HepG2 (cell line): ENCODE measurements around the gene LSM14B. TPM values are rescaled to one million over a fixed set of nuclear protein-coding genes. Genes with fewer than 3 reads are reported as not detected.

Experiments
- HNRNPK ChIP-seq: fragments of 200-400 bp; formaldehyde crosslinking; IDR thresholded peaks from 2 replicates; pipeline ENCODE4 v1.6.1; 2018; ENCODE audit warnings: low read length, low read depth, moderate library complexity, mild to moderate bottlenecking; ENCODE audit not compliant: poor library complexity, severe bottlenecking
- TOPORS ChIP-seq: sonication (generic); formaldehyde crosslinking; IDR thresholded peaks from 2 replicates; pipeline ENCODE4 v1.8.0; 2023; ENCODE audit warnings: mild to moderate bottlenecking, missing genetic modification reagents
- ZFY ChIP-seq: sonication (generic); formaldehyde crosslinking; IDR thresholded peaks from 2 replicates; pipeline ENCODE4 v1.4.0; 2020; ENCODE audit warnings: missing genetic modification reagents
- ZNF136 ChIP-seq: sonication (generic); formaldehyde crosslinking; IDR thresholded peaks from 2 replicates; pipeline ENCODE4 v1.8.1; 2022; ENCODE audit warnings: low read depth, mild to moderate bottlenecking, moderate library complexity, missing genetic modification reagents
- ZNF432 ChIP-seq: sonication (generic); formaldehyde crosslinking; IDR thresholded peaks from 2 replicates; pipeline ENCODE4 v1.5.0; 2020; ENCODE audit warnings: missing genetic modification reagents, mild to moderate bottlenecking, borderline replicate concordance
- ZNF703 ChIP-seq: sonication (generic); formaldehyde crosslinking; IDR thresholded peaks from 2 replicates; pipeline ENCODE4 v1.5.1; 2020; ENCODE audit warnings: missing genetic modification reagents, mild to moderate bottlenecking, moderate library complexity, borderline replicate concordance
- ZNF777 ChIP-seq: sonication (generic); formaldehyde crosslinking; IDR thresholded peaks from 2 replicates; pipeline ENCODE4 v1.4.0; 2020; ENCODE audit warnings: missing genetic modification reagents
- polyA plus RNA-seq, 8 experiments: library from polyadenylated mRNA; depleted of rRNA in 3 of 8; stranded (reverse) in 7 of 8; unstranded in 1 of 8; fragments of >200 nt; fragmentation: Illumina TruSeq in 4 of 8; extraction: Trizol in 4 of 8; gene quantifications; 2 replicates each; pipeline versions ENCODE4 v1.2.1 to v1.2.3, GENCODE V29; 2011 to 2016; ENCODE audit warnings: low read depth in 4 of 8, missing spikeins in 1 of 8, mixed read lengths in 1 of 8; ENCODE audit not compliant: insufficient read depth in 1 of 8
- total RNA-seq, 5 experiments: library from RNA; depleted of rRNA; stranded (reverse); fragments of >200 nt; fragmentation: Illumina TruSeq; extraction: Trizol; gene quantifications; 2 replicates each; pipeline ENCODE4 v1.2.3, GENCODE V29; 2016; ENCODE audit warnings: low read depth in 1 of 5
- TF ChIP-seq, protein P1 (sequence below): sonication (generic); formaldehyde crosslinking; IDR thresholded peaks from 2 replicates; pipeline ENCODE4 v1.9.0; 2021; ENCODE audit warnings: missing genetic modification reagents, borderline replicate concordance
- TF ChIP-seq, protein P2 (sequence below): sonication (generic); formaldehyde crosslinking; IDR thresholded peaks from 2 replicates; pipeline ENCODE4 v1.5.0; 2020; ENCODE audit warnings: mild to moderate bottlenecking, missing genetic modification reagents, borderline replicate concordance
- TF ChIP-seq, protein P3 (sequence below): sonication (generic); formaldehyde crosslinking; IDR thresholded peaks from 2 replicates; pipeline ENCODE4 v1.4.0; 2020; ENCODE audit warnings: missing genetic modification reagents, borderline replicate concordance
- TF ChIP-seq, protein P4 (sequence below): sonication (generic); formaldehyde crosslinking; IDR thresholded peaks from 2 replicates; pipeline ENCODE4 v1.5.0; 2020; ENCODE audit warnings: mild to moderate bottlenecking, missing genetic modification reagents, borderline replicate concordance

The LSM14B gene
- total and polyA plus RNA-seq, 2 of the 13 experiments (the other 11 are each of a cell fraction or from before 2014, with no cell fraction given), result 43.3 to 79.2 TPM

DNA sequence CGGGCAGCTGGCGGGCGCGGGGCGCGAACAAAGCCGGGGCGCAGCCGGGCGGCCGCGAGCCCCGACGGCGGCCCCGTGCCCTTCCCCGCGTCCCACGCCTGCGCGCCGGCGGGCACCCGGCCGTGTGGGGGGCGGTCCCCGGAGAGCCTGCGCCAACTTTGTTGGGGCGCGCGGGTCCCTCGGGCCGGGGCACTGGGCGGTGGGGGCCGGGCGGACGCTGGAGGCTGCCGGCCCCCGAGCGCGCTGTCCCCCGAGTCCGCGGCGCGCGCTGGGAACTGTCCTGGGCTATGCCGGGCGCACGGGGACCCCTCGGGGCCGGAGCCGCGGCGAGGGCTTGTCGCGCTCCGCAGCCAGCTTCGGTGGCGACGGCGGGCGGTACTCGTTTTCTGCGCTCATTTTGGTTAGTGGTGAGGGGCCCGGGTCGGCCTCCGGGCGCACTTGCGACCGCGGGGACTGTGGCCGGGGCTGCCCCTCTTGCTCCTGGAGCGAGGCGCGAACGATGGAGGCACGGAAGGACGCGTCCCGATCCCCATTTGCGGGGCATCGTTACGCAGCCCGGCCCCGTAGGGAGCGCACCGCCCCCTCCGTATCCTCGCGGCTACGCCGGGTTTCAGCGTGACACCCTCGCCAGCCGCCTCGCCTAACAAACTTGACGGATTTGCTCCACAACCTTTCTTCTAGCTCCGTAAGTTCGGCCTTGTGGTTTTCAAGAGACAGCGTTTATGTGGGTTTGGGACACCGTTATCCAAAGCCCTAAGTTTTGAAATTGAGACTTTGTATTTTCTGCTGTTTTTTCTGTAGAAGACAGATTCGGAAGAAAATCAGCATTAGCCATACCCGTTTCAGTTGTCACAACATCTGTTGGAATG is 21.9 kb downstream of the LSM14B start (continued):
- TF ChIP-seq, protein P1, sequence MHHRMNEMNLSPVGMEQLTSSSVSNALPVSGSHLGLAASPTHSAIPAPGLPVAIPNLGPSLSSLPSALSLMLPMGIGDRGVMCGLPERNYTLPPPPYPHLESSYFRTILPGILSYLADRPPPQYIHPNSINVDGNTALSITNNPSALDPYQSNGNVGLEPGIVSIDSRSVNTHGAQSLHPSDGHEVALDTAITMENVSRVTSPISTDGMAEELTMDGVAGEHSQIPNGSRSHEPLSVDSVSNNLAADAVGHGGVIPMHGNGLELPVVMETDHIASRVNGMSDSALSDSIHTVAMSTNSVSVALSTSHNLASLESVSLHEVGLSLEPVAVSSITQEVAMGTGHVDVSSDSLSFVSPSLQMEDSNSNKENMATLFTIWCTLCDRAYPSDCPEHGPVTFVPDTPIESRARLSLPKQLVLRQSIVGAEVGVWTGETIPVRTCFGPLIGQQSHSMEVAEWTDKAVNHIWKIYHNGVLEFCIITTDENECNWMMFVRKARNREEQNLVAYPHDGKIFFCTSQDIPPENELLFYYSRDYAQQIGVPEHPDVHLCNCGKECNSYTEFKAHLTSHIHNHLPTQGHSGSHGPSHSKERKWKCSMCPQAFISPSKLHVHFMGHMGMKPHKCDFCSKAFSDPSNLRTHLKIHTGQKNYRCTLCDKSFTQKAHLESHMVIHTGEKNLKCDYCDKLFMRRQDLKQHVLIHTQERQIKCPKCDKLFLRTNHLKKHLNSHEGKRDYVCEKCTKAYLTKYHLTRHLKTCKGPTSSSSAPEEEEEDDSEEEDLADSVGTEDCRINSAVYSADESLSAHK (CRISPR knock-in tag), result no peak; the same call in 1 of the 2 replicates
- TF ChIP-seq, protein P2, sequence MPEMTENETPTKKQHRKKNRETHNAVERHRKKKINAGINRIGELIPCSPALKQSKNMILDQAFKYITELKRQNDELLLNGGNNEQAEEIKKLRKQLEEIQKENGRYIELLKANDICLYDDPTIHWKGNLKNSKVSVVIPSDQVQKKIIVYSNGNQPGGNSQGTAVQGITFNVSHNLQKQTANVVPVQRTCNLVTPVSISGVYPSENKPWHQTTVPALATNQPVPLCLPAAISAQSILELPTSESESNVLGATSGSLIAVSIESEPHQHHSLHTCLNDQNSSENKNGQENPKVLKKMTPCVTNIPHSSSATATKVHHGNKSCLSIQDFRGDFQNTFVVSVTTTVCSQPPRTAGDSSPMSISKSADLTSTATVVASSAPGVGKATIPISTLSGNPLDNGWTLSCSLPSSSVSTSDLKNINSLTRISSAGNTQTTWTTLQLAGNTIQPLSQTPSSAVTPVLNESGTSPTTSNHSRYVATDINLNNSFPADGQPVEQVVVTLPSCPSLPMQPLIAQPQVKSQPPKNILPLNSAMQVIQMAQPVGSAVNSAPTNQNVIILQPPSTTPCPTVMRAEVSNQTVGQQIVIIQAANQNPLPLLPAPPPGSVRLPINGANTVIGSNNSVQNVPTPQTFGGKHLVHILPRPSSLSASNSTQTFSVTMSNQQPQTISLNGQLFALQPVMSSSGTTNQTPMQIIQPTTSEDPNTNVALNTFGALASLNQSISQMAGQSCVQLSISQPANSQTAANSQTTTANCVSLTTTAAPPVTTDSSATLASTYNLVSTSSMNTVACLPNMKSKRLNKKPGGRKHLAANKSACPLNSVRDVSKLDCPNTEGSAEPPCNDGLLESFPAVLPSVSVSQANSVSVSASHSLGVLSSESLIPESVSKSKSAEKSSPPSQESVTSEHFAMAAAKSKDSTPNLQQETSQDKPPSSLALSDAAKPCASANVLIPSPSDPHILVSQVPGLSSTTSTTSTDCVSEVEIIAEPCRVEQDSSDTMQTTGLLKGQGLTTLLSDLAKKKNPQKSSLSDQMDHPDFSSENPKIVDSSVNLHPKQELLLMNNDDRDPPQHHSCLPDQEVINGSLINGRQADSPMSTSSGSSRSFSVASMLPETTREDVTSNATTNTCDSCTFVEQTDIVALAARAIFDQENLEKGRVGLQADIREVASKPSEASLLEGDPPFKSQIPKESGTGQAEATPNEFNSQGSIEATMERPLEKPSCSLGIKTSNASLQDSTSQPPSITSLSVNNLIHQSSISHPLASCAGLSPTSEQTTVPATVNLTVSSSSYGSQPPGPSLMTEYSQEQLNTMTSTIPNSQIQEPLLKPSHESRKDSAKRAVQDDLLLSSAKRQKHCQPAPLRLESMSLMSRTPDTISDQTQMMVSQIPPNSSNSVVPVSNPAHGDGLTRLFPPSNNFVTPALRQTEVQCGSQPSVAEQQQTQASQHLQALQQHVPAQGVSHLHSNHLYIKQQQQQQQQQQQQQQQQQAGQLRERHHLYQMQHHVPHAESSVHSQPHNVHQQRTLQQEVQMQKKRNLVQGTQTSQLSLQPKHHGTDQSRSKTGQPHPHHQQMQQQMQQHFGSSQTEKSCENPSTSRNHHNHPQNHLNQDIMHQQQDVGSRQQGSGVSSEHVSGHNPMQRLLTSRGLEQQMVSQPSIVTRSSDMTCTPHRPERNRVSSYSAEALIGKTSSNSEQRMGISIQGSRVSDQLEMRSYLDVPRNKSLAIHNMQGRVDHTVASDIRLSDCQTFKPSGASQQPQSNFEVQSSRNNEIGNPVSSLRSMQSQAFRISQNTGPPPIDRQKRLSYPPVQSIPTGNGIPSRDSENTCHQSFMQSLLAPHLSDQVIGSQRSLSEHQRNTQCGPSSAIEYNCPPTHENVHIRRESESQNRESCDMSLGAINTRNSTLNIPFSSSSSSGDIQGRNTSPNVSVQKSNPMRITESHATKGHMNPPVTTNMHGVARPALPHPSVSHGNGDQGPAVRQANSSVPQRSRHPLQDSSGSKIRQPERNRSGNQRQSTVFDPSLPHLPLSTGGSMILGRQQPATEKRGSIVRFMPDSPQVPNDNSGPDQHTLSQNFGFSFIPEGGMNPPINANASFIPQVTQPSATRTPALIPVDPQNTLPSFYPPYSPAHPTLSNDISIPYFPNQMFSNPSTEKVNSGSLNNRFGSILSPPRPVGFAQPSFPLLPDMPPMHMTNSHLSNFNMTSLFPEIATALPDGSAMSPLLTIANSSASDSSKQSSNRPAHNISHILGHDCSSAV (CRISPR knock-in tag), result no peak
- TF ChIP-seq HNRNPK (no peak), ZNF432 (no peak), TOPORS (no peak), ZNF777 (CRISPR knock-in tag) (peak; percentile 63; the same call in 1 of the 2 replicates), ZNF703 (CRISPR knock-in tag) (no peak), ZFY (CRISPR knock-in tag) (no peak), ZNF136 (CRISPR knock-in tag) (peak; percentile 58; the same call in 1 of the 2 replicates)
- TF ChIP-seq, protein P3, sequence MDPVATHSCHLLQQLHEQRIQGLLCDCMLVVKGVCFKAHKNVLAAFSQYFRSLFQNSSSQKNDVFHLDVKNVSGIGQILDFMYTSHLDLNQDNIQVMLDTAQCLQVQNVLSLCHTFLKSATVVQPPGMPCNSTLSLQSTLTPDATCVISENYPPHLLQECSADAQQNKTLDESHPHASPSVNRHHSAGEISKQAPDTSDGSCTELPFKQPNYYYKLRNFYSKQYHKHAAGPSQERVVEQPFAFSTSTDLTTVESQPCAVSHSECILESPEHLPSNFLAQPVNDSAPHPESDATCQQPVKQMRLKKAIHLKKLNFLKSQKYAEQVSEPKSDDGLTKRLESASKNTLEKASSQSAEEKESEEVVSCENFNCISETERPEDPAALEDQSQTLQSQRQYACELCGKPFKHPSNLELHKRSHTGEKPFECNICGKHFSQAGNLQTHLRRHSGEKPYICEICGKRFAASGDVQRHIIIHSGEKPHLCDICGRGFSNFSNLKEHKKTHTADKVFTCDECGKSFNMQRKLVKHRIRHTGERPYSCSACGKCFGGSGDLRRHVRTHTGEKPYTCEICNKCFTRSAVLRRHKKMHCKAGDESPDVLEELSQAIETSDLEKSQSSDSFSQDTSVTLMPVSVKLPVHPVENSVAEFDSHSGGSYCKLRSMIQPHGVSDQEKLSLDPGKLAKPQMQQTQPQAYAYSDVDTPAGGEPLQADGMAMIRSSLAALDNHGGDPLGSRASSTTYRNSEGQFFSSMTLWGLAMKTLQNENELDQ (CRISPR knock-in tag), result no peak
- TF ChIP-seq, protein P4, sequence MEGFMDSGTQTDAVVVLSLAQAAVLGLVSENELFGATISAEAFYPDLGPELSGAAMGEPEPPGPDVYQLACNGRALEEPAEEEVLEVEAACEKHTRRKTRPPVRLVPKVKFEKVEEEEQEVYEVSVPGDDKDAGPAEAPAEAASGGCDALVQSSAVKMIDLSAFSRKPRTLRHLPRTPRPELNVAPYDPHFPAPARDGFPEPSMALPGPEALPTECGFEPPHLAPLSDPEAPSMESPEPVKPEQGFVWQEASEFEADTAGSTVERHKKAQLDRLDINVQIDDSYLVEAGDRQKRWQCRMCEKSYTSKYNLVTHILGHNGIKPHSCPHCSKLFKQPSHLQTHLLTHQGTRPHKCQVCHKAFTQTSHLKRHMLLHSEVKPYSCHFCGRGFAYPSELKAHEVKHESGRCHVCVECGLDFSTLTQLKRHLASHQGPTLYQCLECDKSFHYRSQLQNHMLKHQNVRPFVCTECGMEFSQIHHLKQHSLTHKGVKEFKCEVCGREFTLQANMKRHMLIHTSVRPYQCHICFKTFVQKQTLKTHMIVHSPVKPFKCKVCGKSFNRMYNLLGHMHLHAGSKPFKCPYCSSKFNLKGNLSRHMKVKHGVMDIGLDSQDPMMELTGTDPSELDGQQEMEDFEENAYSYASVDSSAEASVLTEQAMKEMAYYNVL (CRISPR knock-in tag), result no peak
